Activated T-cell treated with anti-CD3 and anti-CD28 coated beads for 48 hours (primary cell): ENCODE results near the gene FAM72C.
"Not testable (repeated sequence)": the region's sequence is repeated elsewhere in the genome, so short reads cannot be mapped to it uniquely, and the experiment has no call there.

ENCODE experiments used
- DNase-seq: peaks from one replicate; pipeline ENCODE4 v3.0.0-alpha.2; 2020; ENCODE audit warnings: low read depth

The FAM72C gene

GRCh38 chr1:143971924-143972700 is at the start of gene FAM72C:
FAM72C (minus strand) TSS chr1:143971986; CDS start chr1:143971141, 845 bp downstream.
- not testable (repeated sequence) for DNase-seq

- not testable (repeated sequence) for DNase-seq
Observed at GRCh38 chr1:144020001-144020738, 48.4 kb upstream of the FAM72C start.

DNA sequence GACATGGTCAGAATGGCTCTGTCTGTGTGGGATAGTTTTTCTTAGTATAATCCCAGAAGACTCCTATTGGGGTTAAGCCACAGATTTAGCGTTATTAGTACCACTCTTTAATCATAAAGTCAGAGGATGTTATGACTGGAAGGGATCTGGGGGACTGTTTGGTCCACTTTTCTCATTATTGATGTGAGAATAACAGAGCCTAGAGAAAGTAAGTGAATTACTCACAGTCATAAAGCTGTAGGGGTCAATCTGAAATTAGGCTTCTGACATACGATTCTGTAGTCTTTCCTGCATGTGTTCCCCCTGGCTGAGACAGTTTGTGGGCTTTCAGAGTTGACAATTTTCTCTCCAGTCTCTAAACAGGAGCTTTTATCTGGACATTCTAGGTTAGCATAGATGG is 47.3 kb upstream of the FAM72C start:
- not testable (repeated sequence) for DNase-seq

- not testable (repeated sequence) for DNase-seq
Observed at GRCh38 chr1:144015180-144015966, 43.6 kb upstream of the FAM72C start.

GRCh38 chr1:144014528-144014927 is 42.7 kb upstream of the FAM72C start:
- not testable (repeated sequence) for DNase-seq

DNA sequence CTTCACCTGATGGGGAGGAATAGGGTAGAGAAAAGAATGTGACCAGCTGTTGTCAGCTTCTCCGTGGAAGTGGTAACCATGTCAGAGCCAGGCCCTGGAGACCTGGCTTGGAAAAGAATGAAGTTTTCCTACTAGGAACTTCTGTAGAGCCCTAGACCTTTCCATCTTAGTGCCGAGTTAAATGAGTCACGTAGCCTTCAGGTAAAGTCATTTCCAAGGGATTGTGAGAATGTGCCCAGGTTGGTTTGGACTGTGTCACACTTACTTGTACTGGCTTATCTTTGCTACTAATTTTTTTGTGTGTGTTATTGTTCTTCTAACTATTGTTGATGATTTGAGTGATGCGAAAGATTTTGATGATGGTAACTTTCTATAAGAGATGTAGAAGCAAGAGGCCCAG is 42.3 kb upstream of the FAM72C start:
- DNase-seq, result not testable (repeated sequence)

DNA sequence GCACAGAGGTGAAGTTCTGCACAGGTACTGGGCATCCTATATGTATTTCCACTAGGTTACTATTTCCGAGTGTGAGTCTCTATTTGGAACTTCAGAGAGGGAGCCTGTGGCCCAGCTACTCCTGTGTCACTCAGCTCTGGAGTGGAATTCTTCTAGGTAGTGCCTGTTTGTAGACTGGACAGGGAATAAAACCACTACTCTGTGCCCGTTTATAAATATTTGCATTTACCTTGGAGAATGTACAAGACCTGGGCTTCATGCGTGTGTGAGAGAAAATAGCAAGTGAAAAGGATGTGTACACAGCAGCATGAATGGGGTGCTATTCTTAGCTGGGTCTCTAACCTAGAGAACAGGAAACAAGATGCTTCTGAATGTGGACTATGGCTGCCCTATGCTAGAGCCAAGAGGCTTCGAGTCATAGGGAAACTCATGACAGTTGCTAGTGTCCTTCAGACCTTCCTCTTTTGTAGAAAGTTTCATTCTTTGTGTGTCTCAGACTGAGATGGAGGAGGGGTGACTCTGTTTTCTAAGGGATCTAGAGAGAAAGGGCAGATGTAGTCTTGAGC is 40.5 kb upstream of the FAM72C start:
- DNase-seq, result not testable (repeated sequence)

DNA sequence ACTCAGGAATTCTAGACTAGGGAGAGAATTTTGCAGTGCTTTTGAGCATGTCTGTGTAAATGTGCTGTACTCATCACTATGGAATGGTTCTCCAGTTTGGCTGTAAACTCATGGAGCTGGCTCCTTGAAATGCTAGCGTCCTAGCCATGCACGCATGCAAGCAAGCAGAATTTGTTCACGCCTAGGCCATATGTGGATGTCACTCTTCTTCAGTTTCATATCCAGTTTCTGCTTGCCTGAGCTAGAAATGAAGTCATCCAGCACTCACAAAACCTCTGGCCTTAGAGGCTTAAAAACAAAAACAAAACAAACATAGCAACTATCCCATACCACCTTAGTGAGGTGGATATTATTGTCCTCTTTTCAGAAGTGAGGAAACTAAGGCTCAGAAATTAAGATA is 37.6 kb upstream of the FAM72C start:
- not testable (repeated sequence) for DNase-seq

- not testable (repeated sequence) for DNase-seq
Observed at GRCh38 chr1:144004259-144004658, 32.5 kb upstream of the FAM72C start.

DNA sequence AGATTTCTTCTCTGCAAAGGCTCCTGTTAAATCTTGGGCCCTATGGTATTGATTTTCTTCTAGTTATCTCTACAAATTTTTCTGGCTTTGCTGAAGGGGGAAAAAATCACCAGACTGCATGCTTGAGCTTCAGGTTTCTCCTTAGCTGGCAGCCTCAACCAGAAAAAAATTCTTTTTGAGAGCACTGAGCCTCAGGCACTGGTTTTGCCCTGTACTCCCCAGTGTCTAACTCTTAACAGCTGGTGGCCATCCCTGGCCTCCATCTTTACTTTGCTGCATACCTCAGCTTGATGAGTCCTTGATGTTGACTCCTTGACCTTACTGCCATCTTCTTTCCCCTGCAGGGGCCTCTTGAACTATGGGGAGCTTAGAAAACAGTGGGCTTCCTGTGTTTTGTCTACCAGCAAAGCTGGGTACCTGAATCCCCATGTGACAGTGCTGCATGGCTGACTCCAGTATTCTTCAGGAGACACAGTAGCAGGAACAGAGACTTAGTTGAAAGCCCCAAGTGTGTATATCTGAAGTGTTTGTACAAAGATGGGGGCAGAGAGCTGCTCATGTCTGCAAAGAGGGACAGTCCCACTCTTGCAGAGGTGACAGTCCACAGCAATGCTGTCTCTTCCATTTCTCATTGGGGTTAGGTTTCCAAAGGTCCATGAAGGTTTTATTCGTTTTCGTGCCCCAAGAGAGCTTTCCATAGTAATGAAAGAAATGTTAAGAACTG is 31.7 kb upstream of the FAM72C start:
- DNase-seq, result not testable (repeated sequence)

GRCh38 chr1:144002141-144002881 is 30.5 kb upstream of the FAM72C start:
- not testable (repeated sequence) for DNase-seq

GRCh38 chr1:144001077-144001476 is 29.3 kb upstream of the FAM72C start:
- not testable (repeated sequence) for DNase-seq

GRCh38 chr1:143996020-143996419 is 24.2 kb upstream of the FAM72C start:
- not testable (repeated sequence) for DNase-seq

GRCh38 chr1:143993301-143993907 is 21.6 kb upstream of the FAM72C start:
- not testable (repeated sequence) for DNase-seq

DNA sequence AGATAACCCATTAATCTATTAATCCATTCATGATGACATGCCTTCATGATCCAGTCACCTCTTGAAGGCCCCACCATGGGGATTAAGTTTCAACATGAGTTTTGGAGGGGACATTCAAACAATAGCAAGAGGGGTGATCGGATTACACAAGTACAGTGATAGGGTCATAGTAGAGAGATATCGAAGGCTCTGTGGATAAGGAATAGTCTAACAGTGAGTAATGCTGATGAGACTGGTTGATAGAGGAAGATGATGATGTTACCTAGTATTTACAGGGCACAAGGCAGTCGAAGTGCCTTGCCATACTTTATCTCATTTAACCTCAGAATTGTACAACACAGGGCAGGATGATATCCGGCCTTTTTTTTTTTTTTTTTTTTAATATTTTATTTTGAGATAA is 18.9 kb upstream of the FAM72C start:
- not testable (repeated sequence) for DNase-seq

- DNase-seq, result not testable (repeated sequence)
Observed at GRCh38 chr1:143989719-143990118, 17.9 kb upstream of the FAM72C start.

- DNase-seq, result not testable (repeated sequence)
Observed at GRCh38 chr1:143989427-143989712, 17.6 kb upstream of the FAM72C start.

- DNase-seq, result not testable (repeated sequence)
Observed at GRCh38 chr1:143988602-143989426, 17.0 kb upstream of the FAM72C start.

- DNase-seq, result not testable (repeated sequence)
Observed at GRCh38 chr1:143987868-143988267, 16.1 kb upstream of the FAM72C start.
